22Rv1 (cell line): ENCODE measurements around the gene UCN3.

Source experiments
- CTCF ChIP-seq: fragments of 450-650 bp; IDR thresholded peaks from 2 replicates; pipeline ENCODE4 v1.5.1; 2017; ENCODE audit warnings: mild to moderate bottlenecking
- ZFX ChIP-seq: fragments of 450-650 bp; IDR thresholded peaks from 2 replicates; pipeline ENCODE4 v1.6.1; 2017; ENCODE audit warnings: antibody characterized with exemption, borderline replicate concordance

- no peak for TF ChIP-seq CTCF
- TF ChIP-seq ZFX = no peak
These were observed 52.2 kb downstream of the UCN3 start for GRCh38 chr10:5416981-5417380.
